NCI-H2081 (cell line): Measurements from ENCODE around the gene ELFN2.
"Not testable (repeated sequence)": the region's sequence is repeated elsewhere in the genome, so short reads cannot be mapped to it uniquely, and the experiment has no call there.

ENCODE experiments used
- DNase-seq, 2 experiments: peaks; one replicate each; lab custom pipeline; 2025; lab: John Stamatoyannopoulos, UW

The ELFN2 gene

DNA sequence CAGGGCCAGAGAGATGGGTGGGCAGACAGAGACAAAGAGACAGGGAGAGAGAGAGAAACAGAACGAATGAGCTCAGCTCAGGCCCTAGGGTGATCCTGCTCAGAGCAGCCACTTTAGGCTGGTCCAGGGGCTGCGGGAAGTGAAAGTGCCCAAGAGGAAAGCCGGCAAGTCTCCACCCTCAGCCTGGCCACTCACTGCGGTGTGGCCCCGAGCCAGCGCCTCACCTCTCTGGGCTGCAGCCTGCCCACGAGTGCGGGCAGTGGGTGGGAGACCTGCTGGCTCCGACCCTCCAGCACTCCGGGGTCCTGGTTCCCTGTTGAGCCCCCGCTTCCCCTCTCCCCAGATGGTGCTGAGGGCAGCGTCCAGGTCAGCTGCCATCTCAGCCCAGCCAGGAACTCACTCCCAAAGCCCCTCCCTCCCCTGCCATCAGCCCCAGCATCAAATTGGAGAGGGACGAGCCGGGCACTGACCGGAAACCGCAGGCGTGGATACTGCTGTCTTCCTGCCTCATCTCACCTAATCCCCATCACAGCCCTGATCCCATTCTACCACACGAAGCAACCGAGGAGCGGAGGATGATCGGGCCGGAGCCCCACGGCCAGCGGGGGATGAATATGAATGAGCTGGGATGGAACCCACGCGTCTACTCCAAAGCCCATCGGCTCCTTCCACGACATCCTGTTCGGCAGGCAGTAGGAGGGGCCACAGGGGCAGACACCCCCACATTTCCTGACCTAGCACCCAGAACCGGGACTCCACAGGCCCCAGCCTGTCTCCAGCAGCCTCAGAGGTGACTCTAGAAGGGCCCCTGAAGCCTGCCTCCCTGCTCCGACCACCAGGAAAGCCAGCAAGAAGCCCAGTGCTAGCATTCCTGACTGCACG is 16.9 kb downstream of the ELFN2 start:
- DNase-seq = no peak

DNA sequence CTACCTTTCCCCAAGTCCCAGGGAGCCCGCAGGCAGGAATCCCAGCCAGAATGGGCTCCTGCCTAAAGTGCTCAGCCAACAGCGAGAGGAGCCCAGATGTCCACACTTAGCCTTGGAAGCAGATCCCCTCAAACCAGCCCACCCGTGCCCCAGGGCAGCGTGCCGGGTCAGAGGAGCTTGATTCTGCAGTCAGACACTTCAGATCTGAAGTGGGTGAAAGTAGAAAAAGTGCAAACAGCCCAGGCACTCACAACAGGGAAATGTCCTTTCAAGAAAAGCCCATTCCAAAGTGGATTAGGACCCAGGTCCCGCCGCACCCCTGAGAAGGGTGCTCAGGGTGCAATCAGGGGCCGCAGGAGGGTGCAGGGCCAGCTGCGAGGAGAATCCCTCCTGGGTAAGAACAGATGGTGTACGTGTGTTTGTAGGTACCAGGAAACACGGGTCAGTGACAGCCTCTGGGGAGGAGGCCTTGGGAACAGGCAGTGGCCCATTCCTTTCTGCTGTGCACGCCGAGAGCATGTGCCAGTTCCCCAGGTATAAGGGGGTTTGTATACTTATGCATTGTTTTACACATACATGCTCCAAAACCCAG is 17.7 kb downstream of the ELFN2 start:
- no peak for DNase-seq

DNA sequence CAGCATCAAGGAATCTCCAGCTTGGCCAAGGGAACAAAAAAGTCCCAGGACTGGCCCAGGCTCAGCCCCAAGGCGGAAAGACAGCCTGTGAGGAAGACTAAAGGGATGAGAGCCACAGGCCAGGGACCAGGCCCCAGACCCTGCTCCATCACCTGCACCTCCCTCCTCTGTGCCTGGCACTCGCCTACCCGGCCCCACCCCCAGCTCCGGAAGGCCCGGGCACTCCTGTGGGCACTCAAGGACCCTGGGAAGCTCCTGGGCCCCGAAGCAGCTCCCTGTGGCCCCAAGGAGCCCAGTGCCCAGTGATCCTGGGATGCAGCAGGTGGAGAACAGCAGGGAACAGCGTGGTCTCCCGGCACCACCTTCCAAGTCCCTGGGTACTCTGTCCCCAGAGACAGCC is 18.2 kb downstream of the ELFN2 start:
- DNase-seq = no peak

DNA sequence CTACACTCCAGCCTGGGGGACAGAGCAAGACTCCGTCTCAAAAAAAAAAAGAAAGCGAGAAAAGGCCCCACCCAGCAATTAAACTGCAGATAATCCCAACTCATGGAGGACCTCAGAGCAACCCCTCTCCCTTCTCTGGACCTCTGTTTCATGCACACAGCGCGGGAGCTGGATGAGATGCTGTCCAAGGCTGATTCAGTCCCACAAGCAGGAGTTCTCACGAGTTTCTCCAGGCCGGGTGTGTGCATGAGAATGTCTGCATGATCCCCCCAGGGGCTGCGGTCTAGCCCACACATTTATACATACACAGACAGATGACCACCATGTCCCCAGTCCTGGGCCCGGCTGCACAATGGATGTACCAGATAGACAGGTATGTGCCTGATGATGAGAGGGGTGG is 19.4 kb downstream of the ELFN2 start:
- DNase-seq = no peak

DNA sequence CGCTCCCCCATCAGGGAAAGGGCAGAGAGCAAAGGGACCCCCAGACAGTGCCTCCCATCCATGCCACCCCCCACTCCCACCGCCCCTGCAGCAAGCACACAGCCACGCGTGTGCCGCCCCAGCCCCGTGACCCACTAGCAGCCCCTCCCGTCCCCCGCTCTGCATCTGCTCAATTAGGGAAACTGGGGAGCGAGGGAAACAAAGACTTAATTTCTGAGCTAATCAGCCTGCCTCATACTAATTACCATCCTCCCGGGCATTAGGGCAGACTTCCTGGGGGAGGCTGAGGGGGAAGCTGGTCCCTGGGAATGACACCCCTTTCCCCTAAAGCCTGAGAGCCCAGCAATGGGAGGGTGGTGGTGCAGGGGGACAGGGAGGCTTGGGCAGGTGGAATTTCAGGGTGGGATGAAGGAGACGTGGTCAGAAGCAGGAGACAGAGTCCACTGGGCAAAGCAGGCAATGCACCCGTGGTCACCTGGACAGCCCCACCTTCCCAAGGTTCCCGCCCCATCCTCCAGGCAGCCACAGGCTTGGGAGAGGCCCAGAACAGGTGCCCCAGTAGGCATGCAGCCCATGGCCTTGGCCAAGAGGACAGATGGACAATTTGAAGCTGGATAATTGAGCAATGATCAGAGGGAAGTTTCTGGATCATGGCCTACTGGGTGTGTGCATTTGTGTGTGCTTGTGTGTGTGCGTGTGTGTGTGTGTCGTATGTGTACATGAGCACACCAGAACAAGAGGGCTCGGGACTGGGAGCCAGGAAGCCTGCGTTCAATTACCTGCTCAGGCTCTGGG is 20.6 kb downstream of the ELFN2 start:
- DNase-seq = no peak

DNA sequence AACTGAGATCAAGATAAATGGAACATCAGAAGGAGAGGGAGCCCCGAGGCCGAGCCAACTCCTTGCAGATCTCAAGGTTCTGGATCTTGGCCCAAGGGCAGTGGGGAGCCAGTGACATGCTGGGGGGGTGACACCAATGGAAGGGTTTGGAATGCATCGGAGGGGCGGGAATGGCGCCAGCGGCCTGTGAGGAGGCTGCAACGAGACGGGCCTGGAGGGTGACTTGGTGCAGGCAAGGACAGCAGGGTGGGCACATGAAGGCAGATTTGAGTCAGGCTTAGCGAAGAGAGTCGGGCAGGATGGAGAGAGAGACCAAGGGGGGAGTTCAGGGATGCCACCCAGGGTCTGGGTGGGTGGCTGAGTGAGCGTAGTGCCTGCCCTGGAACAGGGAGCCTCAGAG is 23.2 kb downstream of the ELFN2 start:
- no peak for DNase-seq

DNA sequence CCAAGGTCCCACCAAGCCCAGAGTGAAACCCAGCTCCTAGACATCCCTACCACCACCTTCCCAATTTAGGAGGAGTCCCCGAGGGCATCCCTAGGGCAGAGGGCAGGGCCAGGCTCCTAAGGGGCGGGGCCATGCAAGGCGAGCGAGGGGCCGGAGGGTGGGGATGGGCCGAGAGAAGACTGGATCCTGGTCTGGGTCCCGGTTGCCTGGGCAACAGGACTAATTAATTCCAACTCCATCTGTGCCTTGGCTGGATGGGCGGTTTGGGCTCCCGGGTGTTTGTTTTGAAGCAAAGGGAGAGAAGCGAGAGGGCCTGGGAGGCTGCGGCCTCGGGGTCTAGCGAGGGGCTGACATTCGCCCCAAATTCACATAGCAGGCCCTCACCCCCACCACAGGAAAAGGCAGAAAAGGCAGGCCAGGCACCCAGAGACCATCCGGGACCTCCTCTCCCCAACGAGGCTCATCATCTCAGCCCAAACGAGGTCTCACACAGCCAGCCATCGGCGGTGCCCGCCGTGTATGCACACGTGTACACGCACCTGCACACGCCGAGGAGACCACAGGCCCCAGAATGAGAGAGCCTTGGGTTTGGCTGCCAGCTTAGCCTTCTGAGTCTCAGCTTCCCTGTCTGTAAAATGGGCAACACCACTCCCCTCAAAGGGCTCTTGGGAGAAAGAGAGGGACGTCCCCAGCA is 23.9 kb downstream of the ELFN2 start:
- no peak for DNase-seq

DNA sequence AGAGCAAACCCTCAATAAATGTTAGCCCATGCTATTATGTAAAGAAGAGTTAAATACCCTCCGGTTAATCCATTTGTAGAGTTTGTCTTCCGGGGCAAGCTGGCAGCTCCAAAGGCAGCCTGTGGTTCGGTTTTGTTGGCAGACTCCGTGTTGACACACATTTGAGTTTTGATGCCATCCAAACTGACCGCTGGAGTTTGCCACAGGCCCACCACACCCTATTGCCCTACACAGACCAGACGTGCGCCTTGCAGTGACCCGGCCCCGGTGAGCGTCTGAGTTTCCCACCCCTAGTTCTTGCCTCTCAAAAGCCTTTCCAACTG is 25.1 kb downstream of the ELFN2 start:
- no peak for DNase-seq

DNA sequence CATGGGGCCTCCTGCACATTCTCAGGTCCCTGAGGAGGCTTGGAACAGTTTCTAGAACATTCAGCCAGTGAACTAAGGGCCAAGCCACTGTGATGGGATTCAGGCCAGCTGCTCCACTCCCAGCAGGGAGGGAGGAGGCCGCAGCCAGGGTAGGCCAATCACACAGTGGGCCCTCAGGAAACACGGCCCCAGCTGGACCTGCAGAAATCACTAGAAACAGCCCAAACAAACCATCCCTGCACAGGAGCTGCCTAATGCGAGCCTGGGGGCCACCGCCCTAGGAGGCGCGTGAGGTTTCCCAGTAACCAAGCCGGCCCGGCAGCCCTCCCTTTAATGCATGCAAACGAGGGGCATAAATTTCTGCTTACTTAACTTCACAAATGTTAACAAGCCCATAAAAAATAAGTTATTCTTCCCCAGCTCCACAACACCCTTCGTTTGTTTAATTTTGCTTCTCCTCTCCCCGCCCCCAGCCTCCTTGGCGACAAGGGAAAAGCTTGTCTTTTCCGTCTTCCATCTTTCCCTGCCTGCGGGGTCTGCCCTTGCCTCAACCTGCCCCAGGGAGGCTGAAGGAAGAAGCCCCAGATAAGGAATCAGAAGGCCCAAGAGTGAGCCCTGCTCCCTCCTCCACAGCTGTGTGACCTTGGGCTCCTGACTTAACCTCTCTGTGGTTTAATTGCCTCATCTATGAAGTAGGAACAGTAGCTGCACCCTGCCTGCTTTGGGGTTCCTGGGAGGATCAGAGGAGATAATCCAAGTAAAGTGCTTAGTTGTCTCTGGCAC is 25.7 kb downstream of the ELFN2 start:
- no peak for DNase-seq

DNA sequence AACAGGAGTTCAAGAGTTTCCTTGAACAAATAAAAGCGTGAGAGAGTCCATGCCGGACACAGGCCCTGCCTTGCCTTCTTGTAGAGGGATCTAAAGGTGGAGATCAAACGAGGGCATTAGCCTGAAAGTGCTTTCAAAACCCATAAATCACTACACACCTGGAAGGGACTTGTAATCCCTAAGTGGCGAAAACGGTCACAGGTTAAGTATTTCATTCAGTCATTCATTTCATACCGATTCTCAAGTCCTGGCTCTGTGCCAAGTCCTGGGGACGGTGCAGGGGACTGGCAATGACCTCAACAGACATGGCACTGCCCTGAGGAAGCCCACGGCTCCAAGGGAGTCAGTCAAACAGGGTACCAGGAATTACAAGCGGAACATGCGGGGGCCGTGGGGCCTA is 26.6 kb downstream of the ELFN2 start:
- no peak for DNase-seq

DNA sequence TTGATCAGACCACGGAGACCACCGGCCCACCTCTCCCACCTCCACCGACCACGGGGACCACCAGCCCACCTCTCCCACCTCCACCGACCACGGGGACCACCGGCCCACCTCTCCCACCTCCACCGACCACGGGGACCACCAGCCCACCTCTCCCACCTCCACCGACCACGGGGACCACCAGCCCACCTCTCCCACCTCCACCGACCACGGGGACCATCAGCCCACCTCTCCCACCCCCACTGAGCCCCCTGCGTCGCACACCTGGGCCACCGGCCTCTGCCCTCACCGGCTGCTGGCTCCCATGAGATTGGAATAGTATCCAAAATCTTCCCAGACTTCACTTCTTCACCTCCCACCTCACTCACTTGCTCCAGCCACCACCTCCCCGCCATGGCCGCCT is 27.8 kb downstream of the ELFN2 start:
- not testable (repeated sequence) for DNase-seq

DNA sequence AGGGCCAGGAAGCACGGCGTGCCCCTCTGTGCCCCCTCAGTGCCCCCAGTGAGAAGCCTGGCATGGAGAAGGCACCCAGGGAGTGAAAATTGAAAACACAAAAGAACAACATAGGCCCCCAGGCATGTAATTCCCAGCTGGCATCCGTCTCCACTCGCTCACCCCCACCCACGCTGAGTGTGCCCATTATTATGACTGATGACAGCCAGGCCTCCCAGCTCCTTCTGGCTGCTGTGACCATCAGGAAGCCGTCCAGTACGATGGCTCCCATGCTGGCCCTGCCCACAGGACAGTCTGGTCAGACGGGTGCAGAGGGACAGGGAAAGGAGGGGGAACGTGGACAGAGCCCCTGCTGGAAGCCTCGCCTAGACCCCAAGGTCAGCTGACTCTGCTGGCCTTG is 30.1 kb downstream of the ELFN2 start:
- DNase-seq = no peak

DNA sequence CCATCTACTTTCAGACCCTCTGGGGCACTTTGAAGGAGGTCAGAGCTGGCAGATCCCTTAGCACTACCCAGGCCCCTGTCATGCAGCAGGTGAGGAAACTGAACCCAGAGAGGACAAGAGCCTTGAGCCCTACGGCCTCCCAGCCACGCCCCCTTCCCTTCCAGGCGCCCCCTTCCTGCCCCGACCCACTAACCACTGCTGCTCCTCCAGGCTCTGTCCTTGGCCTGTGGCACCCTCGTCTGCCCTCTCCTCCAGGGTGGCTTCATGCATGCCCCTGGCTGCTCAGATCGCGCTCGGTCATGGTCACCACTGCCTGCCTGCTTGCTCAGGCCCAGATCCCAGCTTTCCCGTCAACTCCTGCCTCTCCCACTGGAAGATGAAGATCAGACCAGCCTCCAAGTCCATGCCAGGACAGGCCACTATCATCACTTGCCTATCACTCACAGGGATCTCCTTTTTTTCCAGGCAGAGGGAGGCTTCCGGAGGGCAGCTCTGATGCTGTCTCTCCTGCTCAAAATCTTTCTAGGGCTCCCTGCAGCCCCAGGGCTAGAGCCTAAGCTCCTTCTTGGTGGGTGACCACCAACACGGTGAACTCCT is 30.7 kb downstream of the ELFN2 start:
- no peak for DNase-seq

DNA sequence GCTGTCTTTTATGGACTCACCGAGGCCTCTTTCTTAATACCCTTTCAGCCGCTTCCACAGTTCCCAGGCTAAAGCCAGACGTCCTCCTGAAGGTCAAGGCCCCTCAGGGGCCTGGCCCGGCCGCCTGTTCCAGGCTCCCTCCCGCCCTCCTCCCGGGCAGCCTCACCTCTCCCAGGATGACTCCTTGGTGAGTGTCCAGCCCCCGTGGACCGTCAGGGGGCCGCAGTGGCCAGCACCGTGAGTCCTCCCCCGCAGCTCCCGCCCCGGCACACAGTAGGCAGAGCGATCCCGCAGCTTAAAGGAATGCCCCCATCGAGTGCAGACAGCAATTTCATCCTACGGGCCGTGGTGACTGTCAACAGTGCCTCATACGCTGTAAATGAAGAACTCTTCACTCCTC is 32.9 kb downstream of the ELFN2 start:
- DNase-seq = no peak

DNA sequence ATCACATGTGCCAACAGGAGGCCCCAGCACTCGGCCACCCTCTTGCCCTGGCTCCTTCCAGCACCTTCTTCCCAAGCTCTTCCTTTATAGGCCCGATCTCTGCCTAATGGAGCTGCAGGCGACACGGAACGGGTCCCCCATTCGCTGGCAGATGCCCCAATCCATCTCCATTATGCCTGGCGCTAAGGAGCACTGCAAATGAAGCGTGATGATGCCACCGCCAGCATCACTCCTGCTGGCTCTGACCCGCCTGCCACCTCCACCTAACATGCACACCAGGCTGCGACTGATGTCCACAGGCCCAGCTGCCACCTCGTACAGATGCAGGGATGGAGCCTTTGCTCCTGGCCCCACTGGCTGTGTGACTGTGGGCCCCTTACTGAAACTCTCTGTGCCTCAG is 33.5 kb downstream of the ELFN2 start:
- no peak for DNase-seq

DNA sequence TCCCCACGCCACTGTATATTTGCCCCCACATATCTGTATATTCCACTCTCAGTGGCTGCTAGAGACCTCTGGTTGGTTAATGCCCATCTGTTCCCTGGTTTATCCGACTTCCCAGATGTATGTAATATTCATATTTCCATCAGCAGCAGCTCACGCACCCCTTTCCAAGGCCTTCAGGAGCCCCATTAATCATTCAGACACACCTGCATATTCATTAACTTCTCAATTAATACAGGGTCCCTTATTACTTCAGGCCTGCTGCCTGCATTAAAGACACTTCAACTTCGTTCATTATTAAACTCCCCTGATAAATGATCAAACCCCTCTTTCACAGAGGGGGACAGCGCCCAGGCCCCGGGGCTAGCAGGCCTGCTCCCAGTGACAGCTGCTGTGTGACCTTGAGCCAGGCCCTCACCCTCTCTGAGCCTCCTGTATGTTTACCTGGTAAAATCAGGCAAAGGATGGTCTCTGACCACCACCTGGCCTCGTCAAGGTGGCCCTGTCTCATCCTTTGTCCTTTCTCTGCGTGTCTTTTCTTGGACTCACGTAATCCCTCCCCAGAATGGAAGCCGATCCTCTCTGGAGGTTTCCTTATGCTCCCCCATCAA is 34.5 kb downstream of the ELFN2 start:
- DNase-seq = no peak

DNA sequence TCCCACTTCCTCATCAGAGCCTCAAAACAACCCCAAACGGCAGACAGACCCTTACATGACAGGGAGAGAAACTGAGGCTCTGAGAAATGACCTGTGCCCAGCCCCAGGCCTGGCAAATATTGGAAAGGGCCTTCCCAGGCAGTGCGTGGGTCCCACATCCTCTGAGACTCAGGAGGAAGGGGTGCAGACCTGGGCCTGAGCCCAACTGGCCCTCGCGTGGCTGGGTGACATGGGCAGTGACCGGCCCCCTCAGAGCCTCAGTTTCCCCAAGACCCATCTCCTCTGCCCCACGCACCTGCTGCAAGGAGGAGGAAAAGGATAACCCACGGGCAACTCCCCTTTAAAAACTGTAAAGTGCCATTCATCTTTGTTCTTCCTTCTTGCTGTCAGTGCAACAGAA is 35.6 kb downstream of the ELFN2 start:
- DNase-seq = no peak

DNA sequence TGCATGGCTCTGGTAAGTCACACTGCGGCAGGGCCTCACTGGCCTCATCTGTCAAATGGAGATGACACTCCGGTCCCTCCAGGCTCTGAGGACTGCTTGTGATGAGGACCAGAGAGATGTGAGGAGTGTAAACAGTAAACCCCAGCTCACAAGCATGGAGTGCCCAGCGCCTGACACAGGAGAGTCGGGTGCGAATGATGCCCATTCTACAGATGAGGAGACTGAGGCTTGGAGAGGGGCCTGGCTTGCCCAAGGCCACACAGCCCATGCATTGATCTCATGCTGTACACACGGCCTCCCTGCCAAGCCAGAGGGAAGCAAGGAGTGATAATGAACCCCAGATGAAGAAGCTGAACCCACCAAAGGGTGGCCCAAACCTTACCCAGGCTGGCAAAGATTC is 37.2 kb downstream of the ELFN2 start:
- DNase-seq = no peak

DNA sequence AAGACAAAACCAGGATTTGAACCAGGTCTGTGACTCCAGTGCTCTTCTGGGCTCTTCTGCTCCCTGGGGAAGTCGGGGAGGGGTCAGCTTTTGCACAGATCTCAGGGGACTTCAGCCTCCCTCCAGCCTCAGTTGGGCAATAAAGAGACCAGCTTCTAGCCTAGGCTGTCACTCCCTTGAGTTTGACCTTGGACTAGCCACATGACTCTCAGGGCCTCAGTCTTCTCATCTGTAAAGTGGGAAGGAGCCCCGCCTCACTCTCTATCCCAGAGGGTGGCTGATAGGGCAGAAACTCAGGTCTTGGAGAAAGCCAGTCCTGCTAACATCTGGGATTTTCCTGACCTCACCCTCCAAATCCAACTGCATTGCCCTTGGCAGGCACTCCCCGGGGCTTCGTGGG is 38.7 kb downstream of the ELFN2 start:
- DNase-seq = no peak

DNA sequence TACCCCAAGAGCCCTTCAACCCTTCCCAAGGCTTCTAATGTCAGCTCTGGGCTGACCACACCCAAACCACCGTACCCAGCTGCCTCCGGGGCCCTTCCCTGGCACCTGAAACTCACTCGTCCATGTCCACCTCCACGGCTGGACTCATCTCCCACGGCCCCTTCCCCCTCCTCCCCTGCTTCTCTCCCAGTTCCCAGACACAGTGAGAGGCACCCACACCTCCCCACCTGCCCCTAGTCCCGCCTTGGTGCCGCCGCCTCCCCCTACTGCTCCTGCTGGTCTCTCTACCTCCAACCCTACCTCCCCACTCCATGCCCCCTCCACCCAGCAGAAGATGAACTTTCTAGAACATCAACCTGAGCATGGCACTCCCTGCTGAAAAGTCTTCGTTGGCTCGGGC is 39.5 kb downstream of the ELFN2 start:
- no peak for DNase-seq

DNA sequence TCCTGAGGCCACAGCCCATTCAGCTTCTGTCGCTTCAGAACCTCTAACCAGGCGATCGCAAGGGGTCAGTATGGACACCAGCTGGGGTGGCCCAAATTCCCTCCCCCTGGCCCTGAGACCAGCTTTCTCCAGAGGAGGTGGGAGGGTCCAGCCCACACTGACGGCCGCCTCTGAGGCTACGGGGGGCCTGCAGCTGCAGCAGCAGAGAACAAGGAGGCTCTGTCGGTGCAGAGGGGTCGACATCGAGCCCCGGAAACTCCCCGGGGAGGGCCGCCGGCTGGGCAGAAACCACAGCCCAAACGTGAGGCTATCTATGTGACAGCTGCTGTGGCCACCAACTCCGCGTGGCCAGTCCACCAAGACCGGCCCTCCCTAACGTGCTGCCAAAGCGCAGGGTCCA is 40.8 kb downstream of the ELFN2 start:
- DNase-seq = no peak
